Glomerular visceral epithelial cell (primary cell): Measurements from ENCODE around the gene ADAMTS17.

Source experiments
- DNase-seq: peaks from one replicate; pipeline ENCODE4 v3.0.0-alpha.2; 2016; ENCODE audit errors: extremely low spot score

Gene ADAMTS17

DNA sequence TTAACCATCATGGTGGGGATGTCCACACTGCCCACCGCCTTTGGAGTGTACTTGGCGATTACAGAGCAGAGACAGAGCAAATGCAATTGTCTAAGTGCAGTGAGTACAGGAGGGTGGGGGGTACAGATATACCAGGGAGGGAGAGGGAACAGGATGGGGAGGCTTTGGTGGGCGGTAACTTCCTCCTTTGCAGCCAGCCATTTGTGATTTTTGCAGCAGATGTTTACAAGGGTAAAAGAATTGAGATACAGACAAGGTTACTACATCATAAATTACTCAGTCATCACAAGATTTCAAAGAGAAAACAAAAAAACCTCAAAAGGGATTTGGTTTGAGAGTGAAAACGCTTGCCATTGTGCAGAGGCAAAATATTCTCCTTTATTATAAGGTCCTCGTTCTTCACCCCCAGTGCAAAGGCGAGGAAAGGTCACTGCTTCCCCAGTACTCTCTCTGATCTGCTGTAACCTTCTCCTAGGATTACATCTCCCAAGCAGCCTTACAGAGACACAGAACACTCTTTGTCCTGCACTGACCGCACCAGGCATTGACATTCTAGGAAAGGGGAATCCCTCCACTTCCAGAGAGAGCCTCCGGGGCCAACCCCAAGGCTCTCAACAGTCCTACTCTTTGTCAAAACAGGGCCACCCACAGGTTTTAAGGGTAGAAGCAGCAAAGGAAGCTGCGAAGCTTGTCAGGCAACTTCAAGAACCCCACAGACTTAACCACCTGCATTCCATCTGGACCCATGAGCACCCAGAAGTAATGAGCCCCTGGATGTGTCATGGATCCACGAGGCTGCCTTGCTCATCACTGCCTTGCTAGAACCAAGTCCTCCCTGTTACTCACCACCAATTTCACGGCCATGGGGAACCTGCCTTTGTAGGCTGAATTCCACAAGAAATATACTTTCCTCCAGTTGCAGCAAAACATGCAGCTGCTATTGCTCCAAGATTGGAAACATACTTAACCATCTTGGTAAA lies 117.3 kb downstream of the ADAMTS17 start:
- DNase-seq, result no peak

DNA sequence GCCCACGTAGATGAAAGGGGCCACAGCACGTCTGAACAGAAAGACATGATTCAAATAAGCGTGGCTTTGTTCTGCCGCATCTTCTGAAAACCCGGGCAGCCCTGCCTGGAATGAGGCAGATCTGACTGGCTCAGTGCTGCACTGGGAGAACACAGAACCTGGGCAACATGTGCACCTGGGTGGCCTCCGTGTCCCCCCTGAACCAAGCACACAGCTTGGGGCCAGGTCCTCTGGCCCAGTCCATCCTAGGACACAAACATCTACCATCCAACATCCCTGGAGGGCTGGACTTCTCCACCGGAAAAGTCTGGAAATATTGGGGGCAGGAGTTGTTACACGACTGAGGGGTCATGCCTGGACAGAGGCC lies 119.4 kb downstream of the ADAMTS17 start:
- no peak for DNase-seq

DNA sequence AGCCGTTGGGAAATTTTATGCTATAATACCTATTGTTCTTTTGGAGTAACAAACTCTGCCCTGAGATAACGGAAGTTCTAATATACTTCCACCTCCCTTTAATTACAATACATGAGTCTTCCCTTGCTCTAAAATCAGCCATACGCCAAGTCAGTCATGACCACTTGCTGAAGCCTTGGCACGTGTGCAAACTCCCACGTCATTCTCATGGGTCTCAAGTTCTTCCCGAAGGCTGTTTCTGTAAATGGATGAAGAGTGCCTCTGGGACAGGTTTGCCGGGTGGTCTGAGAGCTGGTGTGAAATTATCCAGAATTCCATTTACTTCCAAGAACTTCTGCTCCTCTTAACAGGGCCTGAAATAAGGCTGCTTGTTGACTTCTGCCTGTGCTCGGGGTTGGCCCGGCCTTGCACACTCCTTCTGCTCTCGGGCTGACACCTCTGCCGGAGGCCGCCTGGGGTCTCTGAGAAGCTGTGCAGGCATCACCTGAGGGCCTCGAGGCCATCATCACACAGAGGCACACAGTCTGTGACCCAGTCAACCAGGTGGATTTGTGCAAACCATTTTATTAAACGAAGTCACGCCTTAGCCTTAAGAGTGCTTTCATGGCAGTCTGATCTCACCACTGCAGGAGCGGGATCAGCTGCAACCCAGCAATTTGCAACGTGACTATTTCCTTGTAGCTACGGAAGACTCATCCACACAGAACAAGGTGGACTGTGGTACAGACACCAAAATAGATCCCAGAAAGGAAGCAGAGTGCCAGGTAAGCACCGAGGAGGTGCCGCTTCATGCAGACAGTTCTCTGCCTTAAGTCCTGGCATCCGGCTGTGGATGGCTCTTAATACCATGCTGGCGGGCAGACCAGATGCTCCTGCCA lies 120.1 kb downstream of the ADAMTS17 start:
- no peak for DNase-seq

DNA sequence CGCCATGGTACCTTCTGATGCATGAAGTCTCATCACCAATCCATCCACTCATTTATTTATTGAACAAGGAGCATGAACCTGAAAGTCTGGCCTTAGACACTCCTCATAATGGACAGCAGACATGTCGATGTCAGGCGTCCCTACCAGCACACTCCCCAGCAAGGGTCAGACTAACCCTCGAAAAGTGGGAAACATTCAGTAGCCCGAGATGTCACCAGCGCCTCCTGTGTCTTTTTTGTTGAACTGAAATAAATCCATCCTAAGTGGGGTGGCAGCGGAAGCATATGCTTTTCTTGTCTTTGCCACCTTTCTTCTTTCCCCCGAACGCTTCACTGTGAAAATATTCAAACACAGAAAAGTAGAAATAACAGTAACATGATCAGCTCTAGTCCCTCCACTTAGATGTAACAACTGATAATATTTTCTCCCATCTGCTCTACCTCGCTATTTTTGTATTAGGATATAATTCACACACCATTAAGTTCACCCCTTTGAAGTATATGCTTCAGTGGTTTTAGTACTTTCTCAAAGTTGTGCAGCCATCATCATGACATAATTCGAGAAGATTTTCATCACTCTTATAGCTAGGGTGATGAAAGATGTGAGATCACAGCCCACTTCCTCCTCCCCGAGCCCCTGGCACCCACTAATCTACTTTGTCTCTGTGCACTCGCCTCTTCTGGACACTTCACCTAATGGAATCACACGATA lies 121.6 kb downstream of the ADAMTS17 start:
- DNase-seq, result no peak

DNA sequence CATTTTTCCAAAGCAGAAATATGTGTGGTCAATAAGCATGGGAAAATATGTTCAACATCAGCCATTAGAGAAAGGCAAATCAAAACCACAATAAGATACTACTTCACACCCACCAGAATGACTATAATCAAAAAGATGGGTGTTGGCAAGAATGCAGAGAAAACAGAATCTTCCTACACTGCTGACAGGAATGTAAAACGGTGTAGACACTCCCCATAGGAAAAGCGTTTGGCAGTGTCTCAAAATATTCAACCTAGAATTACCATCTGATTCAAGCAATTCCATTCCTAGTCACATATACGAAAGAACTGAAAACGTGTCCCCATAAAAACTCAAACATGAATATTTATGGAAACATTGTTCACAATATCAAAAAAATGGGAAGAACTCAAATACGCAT lies 123.3 kb downstream of the ADAMTS17 start:
- no peak for DNase-seq

DNA sequence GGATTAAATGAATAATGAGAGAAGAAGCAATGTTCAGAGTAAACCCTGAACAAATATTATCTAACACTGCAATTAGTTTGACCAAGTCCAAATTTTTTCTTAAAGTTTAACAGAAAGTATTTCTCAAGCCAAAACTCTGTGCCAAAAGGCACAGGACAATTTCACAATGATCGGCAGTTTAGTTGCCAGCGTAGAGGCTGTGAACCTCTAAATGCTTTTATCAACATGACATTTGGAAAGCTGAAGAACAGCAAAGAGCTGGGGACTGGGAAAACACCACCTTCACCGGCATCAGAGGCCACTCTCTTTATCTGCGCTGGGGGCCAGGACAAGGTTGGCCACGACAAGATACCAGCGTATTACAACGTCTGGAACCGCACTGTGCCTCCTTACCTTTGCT lies 125.6 kb downstream of the ADAMTS17 start:
- no peak for DNase-seq

DNA sequence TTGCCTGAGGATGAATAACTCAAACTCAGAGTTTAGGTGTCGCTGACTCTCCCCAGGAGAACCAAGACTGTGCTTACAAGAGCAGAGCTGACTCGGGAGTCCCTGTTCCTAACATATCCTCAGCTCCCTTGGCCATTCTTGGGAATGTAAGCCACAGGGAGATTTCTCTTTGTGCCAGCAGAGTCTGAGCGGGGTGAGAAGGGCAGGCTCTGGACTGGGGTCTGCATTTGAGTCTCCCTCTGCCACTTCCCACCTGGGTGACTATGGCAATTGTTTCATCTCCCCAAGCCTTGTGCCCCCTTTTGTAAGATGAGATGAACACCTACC lies 126.0 kb downstream of the ADAMTS17 start:
- no peak for DNase-seq

DNA sequence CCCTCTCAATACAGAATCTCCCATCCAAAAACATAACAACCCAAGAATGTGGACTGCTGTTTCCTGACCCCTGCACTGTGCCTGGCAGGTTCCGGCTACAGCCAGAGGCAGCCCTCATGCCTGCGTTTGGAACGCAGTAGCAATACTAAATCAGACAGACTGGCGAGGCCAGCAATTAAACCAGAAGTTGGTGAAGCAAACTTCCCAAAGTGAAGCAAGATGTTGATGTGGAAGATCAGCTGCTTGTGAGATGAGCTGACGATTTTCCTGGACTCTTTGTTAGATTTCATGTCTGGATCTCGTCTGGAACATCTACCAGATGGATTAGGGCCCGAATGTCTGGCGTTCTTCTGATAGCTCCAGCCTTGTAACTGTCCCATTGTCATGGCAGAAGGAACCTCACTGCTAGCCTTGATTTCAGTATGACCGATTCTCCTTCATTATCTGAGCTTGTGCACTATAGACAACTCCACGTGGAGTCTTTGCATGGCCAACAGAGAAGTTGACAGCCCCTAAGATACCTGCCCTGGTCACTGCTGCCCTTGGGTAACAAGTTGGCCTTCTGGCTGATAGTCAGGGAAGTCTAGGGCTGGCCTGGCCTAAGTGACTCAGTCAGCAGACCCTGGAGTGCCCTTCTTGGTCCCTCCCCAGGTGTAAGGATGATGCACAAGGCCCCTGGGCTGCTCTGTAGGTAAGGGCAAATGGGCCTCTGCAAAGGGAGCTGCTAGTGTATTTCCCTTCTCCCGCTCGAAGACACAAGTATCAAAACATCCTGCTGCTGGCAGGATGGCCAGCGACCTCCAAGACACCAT lies 126.5 kb downstream of the ADAMTS17 start:
- DNase-seq, result no peak

DNA sequence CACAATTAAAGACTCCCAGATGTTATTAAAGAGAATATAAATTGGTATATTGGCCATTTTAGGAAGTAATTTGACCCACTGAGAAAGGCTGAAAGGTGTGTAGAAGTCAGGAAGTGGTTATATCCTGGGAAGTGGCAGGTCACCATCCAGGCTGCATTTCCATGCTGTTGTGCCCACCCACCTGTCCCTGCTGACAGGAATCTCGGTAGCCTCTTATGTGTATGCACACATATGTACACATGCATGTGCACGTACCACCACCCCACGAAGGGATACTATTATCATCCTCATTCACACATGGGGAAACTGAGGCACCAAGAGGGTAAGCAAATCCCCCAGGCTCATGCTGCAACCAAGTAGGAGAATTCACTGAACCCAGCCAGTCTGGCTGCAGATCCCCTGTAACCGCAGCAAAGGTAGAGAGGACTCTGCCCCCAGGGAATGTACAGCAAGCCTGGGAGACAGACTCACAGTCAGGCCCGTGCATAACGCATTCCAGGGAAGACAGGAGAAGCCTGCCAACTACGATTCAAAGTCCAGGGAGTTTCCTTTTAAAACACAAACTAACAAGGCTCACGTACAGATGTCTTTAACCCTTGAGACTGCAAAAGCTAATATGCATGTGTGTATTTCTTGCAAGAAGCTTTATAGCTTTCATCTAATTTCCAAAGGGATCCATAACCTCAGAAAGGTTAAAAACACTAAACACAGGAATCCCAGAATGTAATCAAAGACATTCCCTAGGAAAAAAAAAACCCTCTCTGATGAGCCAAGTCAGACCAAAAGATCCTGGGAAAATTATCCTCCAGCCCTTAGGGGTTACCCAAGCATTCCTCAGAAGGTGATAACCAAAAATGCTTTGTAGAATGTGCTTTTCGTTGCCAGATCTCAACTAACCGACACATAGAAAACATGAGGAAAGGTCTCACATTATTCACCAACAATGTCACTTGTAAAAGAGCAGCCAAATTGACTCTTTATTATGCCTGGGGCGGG lies 129.6 kb downstream of the ADAMTS17 start:
- DNase-seq, result no peak

DNA sequence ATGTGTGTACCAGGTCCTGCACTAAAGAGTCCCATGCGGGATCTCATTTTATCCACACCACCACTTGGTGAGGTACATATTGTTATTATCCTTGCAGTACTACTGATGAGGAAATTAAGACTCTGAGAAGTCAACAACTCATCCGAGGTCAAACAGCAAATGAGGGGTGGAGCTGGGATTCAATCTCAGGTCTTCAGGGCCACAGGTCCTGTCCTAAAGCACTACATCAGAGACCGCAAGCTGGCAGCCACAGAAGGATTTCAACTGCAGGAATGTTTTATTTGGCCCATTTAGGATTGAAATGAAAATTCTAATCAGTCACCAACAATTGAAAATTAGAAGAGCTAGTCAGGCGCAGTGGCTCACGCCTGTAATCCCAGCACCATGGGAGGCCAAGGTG lies 131.4 kb downstream of the ADAMTS17 start:
- DNase-seq, result no peak

DNA sequence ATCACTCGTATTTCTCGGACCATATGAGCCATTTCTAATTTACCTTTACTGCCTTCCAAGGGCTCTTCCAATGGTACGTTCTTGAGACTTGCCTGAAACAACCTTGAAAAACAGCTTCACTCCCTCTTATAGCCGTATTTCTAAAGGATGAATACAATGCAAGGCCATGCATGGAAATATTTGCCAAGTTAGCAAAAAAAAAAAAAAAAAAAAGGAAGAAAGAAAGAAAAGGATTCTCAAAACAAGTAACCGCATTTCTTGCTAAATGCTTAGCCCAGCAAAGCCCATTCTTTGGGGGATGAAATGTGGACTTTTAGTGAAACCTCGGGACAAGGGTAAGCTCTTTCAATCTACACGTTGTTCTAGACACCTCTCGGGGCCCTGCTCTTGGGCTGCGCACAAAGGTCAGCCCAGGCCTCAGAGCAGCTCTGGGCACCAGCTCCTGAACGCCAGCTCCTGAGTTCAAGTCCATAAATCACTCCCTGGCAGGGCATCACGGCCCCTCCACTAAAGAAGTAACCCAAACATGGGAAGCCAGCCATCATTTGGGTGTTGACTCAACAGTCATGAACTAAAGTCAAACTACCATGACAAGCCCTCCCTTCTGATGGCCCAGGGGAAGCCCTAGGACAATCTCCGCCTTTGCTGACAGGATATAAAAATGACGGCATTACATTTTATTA lies 132.7 kb downstream of the ADAMTS17 start:
- DNase-seq, result no peak

DNA sequence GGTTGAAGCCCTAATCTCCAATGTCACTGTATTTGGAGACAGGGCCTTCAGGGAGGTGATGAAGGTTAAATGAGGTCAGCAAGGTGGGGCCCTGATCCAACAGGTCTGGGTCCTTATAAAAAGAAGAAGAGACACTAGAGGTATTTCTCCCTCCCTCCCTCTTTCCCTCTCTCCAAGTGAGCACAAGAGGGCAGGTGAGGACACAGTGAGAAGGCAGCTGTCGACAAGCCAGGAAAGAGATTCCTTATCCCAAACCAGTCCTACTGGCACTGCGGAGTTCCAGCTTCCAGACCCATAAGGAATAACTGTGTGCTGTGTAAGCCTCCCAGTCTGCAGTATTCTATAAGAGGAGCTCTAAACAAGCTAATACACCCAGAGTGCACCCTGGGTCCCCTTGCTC lies 134.7 kb downstream of the ADAMTS17 start:
- DNase-seq, result no peak

DNA sequence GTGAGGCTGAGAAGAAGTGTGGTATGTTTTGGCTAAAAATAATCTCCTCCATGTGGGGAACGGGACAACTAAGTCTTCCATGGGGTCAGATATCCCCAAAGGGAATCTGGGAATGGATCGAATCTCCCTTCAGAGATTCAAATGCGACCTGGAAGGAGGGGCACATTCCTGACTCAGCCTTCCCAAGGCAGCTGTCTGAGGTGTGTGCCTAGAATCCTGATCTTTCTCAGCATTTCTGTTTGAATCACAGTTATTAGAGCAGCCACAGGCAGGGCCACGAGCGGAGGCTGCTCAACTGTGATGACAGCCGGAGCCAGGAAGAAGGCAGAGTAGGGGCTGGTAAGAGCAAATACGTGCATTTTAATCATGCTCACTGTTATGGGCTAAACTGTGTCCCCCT lies 135.1 kb downstream of the ADAMTS17 start:
- no peak for DNase-seq

DNA sequence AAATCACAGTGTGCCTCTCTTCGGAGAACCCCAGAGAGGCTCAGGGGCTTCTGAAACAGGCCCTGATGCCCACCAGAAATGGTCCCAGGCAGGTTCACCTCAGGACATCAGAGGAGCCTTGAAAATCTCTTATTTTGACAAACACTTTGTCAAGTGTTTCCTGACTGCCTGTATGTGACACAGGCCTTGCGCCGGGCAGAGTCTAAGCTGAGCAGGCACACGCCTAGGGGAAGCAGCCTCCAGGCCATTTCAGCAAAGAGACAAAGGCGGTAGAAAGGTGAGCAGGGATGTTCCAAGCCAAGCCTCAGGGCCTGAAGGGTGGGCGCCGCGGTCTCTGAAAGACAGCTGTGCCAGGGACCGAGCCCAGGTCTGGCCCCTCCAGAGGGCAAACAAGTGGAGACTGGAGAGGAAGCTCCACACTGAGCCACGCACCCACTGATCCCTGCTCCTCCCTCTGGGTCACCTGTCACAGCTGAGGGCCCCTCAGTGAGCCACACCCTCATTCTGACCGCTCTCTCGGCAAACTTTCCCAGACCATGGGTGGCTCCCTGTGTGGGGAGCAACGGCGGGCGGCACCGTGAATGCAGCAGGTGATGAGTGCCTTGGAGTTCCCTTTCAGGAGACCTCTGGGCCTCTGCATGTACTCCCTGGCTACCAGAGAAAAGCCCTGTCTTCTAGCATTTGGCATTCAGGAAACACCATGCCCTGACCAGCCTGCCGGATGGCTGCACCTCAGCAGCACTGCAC lies 136.1 kb downstream of the ADAMTS17 start:
- DNase-seq, result no peak

DNA sequence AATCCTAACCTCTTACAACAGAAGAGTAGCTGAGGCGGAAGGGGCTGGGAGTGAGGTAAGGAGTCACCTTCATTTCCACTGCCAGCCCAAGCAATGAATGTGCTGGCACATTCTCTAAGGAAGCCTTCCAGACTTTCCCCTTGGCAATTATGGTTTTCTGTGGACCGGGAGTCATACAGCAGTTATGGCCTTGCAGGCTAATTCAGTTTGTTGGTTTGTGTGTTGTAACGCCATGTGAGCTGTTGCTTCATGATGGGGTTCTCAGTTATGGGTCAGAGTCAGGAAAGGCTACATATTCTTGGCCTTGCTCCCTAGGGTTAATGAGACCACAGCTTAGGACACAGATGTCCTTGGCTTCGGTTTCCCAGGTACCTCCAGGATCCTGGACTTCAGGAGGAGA lies 137.0 kb downstream of the ADAMTS17 start:
- no peak for DNase-seq

DNA sequence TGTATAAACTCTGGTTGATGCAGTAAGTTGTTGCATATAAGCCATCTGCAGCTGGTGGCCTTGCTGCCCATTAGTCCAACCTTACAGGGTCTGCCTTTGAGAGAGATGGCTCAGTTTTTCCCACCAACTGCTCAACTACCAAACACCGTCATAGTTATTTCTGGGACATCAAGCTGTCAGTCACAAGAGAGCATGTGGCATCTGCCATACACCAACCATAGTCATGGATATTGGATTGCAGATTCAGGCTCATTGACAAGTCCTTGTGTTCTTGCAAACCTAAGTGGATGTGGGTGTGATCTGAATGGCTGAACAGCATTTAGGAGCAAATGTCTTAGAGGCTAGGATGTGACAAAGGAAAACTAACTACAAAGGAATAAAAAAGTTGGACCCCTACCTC lies 137.6 kb downstream of the ADAMTS17 start:
- DNase-seq, result no peak

DNA sequence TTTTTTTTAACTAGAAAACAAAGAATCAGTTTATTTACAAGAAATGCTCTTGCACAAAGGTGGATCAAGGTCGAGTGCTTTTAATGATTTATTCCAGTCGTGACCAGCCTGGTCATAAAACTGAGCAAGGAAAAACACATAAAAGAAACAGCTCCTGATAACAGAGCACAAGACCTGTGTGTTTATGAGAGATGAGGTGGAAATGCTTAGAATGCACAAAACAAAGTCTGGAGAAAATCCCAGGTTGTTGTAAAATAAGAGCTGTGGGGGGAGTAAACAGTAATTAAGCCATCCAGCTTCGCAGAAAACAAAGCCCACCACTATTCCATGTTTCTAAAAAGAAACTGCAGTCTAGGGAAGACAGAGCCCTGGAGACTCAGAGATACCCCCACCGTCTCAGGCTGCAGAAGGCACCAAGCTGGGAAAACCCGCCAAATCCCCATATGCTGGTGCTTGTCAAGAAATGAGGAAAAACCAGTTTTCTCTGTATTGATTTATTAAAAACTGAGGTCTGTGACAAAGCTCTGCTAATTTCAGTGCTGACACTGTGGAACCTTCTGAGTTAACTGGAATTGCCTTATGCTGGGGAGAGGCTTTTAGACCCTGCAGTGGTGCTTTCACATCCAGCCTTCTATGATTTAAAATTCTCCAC lies 139.3 kb downstream of the ADAMTS17 start:
- DNase-seq, result no peak
